ENCODE data around the gene KCNJ10.

KCNJ10 gene

GRCh38 chr1:160017592-160017991 is 52.4 kb downstream of the KCNJ10 start:
- peaks cover 0 to 4% of the 10 kb centered on the region in 2 donors for H3K4me1 ChIP-seq (ENCODE audit: control insufficient read depth in 1 of 2, insufficient read depth in 2 of 2, low read length in 2 of 2)
- H3K9me3 ChIP-seq (ENCODE audit: control insufficient read depth in 1 of 2, low read length in 2 of 2): no peaks in the 10 kb centered on the region
- H3K27me3 ChIP-seq (ENCODE audit: low read depth, low read length): no peaks in the 10 kb centered on the region
- H3K4me3 ChIP-seq (ENCODE audit: low read depth in 1 of 2, low read length in 2 of 2): no peak overlapping the region
- H3K27ac ChIP-seq (ENCODE audit: low read length): no peak overlapping the region
- no peaks in the 10 kb centered on the region for H3K36me3 ChIP-seq (ENCODE audit: control insufficient read depth in 1 of 2, insufficient read depth in 2 of 2, low read length in 2 of 2)

DNA sequence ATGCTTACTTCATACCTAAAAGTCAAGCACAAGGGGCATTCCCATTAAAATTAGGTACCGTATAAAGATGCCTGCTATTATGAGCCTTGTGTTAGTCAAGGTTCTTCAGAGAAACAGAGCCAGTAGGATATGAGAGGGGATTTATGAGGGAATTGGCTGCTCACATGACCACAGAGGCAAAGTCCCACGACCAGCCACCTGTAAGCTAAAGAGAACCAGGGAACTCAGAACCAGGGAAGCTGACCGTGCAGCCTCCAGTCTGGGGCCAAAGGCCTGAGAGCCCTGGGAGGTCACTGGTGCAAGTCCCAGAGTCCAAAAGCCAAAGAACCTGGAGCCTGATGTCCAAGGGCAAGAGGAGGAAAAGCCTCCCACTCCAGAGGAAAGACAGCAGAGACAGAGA is 58.2 kb downstream of the KCNJ10 start:
- Histone ChIP-seq H3K4me3 (ENCODE audit: low read depth in 1 of 2, low read length in 2 of 2) (no peak overlapping the region), H3K4me1 (ENCODE audit: control insufficient read depth in 1 of 2, insufficient read depth in 2 of 2, low read length in 2 of 2) (no peaks in the 10 kb centered on the region), H3K27me3 (ENCODE audit: low read depth, low read length) (peaks cover 3% of the 10 kb centered on the region), H3K27ac (ENCODE audit: low read length) (no peak overlapping the region), H3K36me3 (ENCODE audit: control insufficient read depth in 1 of 2, insufficient read depth in 2 of 2, low read length in 2 of 2) (no peaks in the 10 kb centered on the region), H3K9me3 (ENCODE audit: control insufficient read depth in 1 of 2, low read length in 2 of 2) (no peaks in the 10 kb centered on the region)

- peaks cover 3% of the 10 kb centered on the region for H3K27me3 ChIP-seq (ENCODE audit: low read depth, low read length)
- no peak overlapping the region for H3K4me3 ChIP-seq (ENCODE audit: low read depth in 1 of 2, low read length in 2 of 2)
- H3K36me3 ChIP-seq (ENCODE audit: control insufficient read depth in 1 of 2, insufficient read depth in 2 of 2, low read length in 2 of 2): no peaks in the 10 kb centered on the region
- no peaks in the 10 kb centered on the region for H3K4me1 ChIP-seq (ENCODE audit: control insufficient read depth in 1 of 2, insufficient read depth in 2 of 2, low read length in 2 of 2)
- H3K27ac ChIP-seq (ENCODE audit: low read length): no peak overlapping the region
- H3K9me3 ChIP-seq (ENCODE audit: control insufficient read depth in 1 of 2, low read length in 2 of 2): no peaks in the 10 kb centered on the region
Measured at GRCh38 chr1:160009801-160010200, 60.2 kb downstream of the KCNJ10 start.

- no peaks in the 10 kb centered on the region for H3K4me1 ChIP-seq (ENCODE audit: control insufficient read depth in 1 of 2, insufficient read depth in 2 of 2, low read length in 2 of 2)
- no peak overlapping the region for H3K27ac ChIP-seq (ENCODE audit: low read length)
- peaks cover 3% of the 10 kb centered on the region for H3K27me3 ChIP-seq (ENCODE audit: low read depth, low read length)
- no peak overlapping the region for H3K4me3 ChIP-seq (ENCODE audit: low read depth in 1 of 2, low read length in 2 of 2)
- H3K36me3 ChIP-seq (ENCODE audit: control insufficient read depth in 1 of 2, insufficient read depth in 2 of 2, low read length in 2 of 2): no peaks in the 10 kb centered on the region
- no peaks in the 10 kb centered on the region for H3K9me3 ChIP-seq (ENCODE audit: control insufficient read depth in 1 of 2, low read length in 2 of 2)
Measured at GRCh38 chr1:160009081-160009480, 60.9 kb downstream of the KCNJ10 start.

GRCh38 chr1:160007577-160008200 is 62.3 kb downstream of the KCNJ10 start:
- peaks cover 3% of the 10 kb centered on the region for H3K27me3 ChIP-seq (ENCODE audit: low read depth, low read length)
- no peaks in the 10 kb centered on the region for H3K36me3 ChIP-seq (ENCODE audit: control insufficient read depth in 1 of 2, insufficient read depth in 2 of 2, low read length in 2 of 2)
- no peaks in the 10 kb centered on the region for H3K4me1 ChIP-seq (ENCODE audit: control insufficient read depth in 1 of 2, insufficient read depth in 2 of 2, low read length in 2 of 2)
- H3K9me3 ChIP-seq (ENCODE audit: control insufficient read depth in 1 of 2, low read length in 2 of 2): no peaks in the 10 kb centered on the region
- no peak overlapping the region for H3K4me3 ChIP-seq (ENCODE audit: low read depth in 1 of 2, low read length in 2 of 2)
- H3K27ac ChIP-seq (ENCODE audit: low read length): no peak overlapping the region

GRCh38 chr1:160006312-160006940 is 63.5 kb downstream of the KCNJ10 start:
- Histone ChIP-seq H3K9me3 (ENCODE audit: control insufficient read depth in 1 of 2, low read length in 2 of 2) (no peaks in the 10 kb centered on the region), H3K36me3 (ENCODE audit: control insufficient read depth in 1 of 2, insufficient read depth in 2 of 2, low read length in 2 of 2) (no peaks in the 10 kb centered on the region), H3K4me1 (ENCODE audit: control insufficient read depth in 1 of 2, insufficient read depth in 2 of 2, low read length in 2 of 2) (no peaks in the 10 kb centered on the region), H3K27me3 (ENCODE audit: low read depth, low read length) (no peaks in the 10 kb centered on the region), H3K4me3 (ENCODE audit: low read depth in 1 of 2, low read length in 2 of 2) (no peak overlapping the region), H3K27ac (ENCODE audit: low read length) (no peak overlapping the region)

GRCh38 chr1:160005070-160005469 is 64.9 kb downstream of the KCNJ10 start:
- Histone ChIP-seq H3K27me3 (ENCODE audit: low read depth, low read length) (no peaks in the 10 kb centered on the region), H3K4me1 (ENCODE audit: control insufficient read depth in 1 of 2, insufficient read depth in 2 of 2, low read length in 2 of 2) (no peaks in the 10 kb centered on the region), H3K9me3 (ENCODE audit: control insufficient read depth in 1 of 2, low read length in 2 of 2) (no peaks in the 10 kb centered on the region), H3K27ac (ENCODE audit: low read length) (no peak overlapping the region), H3K36me3 (ENCODE audit: control insufficient read depth in 1 of 2, insufficient read depth in 2 of 2, low read length in 2 of 2) (no peaks in the 10 kb centered on the region), H3K4me3 (ENCODE audit: low read depth in 1 of 2, low read length in 2 of 2) (no peak overlapping the region)

DNA sequence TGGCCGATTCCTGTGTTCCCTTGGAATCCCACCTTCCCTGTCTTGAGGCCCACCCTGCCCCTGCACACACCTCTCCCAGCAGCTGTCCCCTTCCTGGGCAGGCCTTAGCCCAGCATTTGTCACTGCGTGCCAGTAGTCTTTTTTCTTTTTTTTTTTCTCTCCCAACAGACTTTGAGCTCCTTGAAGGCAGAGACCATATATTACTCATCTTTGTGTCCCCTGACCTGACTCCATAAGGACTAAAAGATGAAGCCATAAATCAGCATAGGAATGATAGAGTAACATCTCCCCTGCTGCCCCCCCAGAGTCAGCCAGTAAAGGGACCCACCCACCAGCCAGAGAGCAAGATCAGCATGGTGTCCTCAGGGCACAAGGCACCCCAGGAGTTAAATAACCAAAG is 65.5 kb downstream of the KCNJ10 start:
- Histone ChIP-seq H3K9me3 (ENCODE audit: control insufficient read depth in 1 of 2, low read length in 2 of 2) (no peaks in the 10 kb centered on the region), H3K27ac (ENCODE audit: low read length) (no peak overlapping the region)

DNA sequence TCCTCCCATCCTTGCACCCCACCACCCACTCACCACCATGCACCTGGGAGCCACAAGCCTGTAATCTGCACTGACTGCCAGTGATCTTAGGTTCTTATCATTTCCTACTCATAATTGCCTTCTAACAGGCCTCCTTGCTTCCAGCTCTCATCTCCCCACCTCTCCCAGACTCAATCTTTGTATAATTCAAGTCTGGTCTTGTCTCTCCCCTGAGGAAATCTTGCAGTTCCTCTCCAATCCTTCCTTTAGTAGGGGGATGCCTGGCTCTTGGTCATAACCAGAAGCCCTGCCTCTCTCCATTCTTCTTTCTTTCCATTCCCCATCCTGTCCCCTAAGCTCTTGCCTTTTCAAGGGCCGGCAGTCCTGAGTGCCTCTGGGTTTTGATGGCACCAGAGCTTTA is 66.0 kb downstream of the KCNJ10 start:
- H3K9me3 ChIP-seq (ENCODE audit: control insufficient read depth in 1 of 2, low read length in 2 of 2): no peaks in the 10 kb centered on the region

More for the DNA sequence above, 65.5 kb downstream of the KCNJ10 start:
- Histone ChIP-seq H3K27me3 (ENCODE audit: low read depth, low read length) (no peaks in the 10 kb centered on the region), H3K36me3 (ENCODE audit: control insufficient read depth in 1 of 2, insufficient read depth in 2 of 2, low read length in 2 of 2) (no peaks in the 10 kb centered on the region), H3K4me1 (ENCODE audit: control insufficient read depth in 1 of 2, insufficient read depth in 2 of 2, low read length in 2 of 2) (no peaks in the 10 kb centered on the region), H3K4me3 (ENCODE audit: low read depth in 1 of 2, low read length in 2 of 2) (no peak overlapping the region)

DNA sequence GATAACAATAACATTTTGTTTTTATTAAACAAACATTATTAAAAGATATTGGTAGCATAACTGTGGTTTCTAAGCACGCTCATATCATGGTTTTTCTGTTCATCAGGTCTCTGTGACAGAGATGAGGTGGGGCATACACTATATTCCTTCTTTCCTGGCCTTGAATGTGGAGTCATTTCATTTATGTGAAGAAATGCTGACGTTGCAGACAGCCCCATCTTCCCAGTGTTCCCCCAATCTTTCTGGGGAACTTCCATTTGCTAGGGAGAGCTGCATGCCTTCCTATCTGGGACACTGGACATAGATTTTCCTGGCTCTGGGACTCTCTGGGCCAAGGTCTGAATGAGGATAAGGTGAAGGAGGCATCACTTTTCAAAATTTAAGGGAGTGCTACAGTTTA is 68.5 kb downstream of the KCNJ10 start:
- no peaks in the 10 kb centered on the region for H3K4me1 ChIP-seq (ENCODE audit: control insufficient read depth in 1 of 2, insufficient read depth in 2 of 2, low read length in 2 of 2)
- H3K36me3 ChIP-seq (ENCODE audit: control insufficient read depth in 1 of 2, insufficient read depth in 2 of 2, low read length in 2 of 2): no peaks in the 10 kb centered on the region
- H3K27ac ChIP-seq (ENCODE audit: low read length): no peak overlapping the region
- H3K9me3 ChIP-seq (ENCODE audit: control insufficient read depth in 1 of 2, low read length in 2 of 2): no peaks in the 10 kb centered on the region
- H3K27me3 ChIP-seq (ENCODE audit: low read depth, low read length): no peaks in the 10 kb centered on the region
- H3K4me3 ChIP-seq (ENCODE audit: low read depth in 1 of 2, low read length in 2 of 2): no peak overlapping the region

More for the DNA sequence above, 66.0 kb downstream of the KCNJ10 start:
- H3K27ac ChIP-seq (ENCODE audit: low read length): no peak overlapping the region
- H3K4me3 ChIP-seq (ENCODE audit: low read depth in 1 of 2, low read length in 2 of 2): no peak overlapping the region
- no peaks in the 10 kb centered on the region for H3K36me3 ChIP-seq (ENCODE audit: control insufficient read depth in 1 of 2, insufficient read depth in 2 of 2, low read length in 2 of 2)
- H3K27me3 ChIP-seq (ENCODE audit: low read depth, low read length): no peaks in the 10 kb centered on the region
- H3K4me1 ChIP-seq (ENCODE audit: control insufficient read depth in 1 of 2, insufficient read depth in 2 of 2, low read length in 2 of 2): no peaks in the 10 kb centered on the region

DNA sequence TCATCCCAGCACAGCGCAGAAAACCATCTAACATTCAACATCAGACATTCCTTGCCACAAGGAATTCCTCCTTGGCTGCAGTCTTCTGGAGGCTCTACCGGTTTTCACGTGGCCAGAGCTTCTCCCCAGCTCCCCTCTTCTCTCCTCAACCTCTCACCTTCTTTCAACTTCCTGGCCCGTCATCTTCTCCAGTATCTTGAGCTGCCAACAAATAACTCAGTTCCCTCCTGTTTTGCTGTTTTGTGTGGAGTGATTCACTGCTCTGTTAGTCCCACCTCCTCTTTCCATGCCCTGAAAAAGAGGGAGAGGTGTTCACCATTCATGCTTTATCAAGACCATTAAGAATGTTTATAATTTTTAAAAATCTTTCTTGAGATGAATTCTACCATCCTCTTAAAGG is 70.8 kb downstream of the KCNJ10 start:
- Histone ChIP-seq H3K27ac (ENCODE audit: low read length) (no peak overlapping the region), H3K9me3 (ENCODE audit: control insufficient read depth in 1 of 2, low read length in 2 of 2) (no peaks in the 10 kb centered on the region), H3K4me3 (ENCODE audit: low read depth in 1 of 2, low read length in 2 of 2) (no peak overlapping the region), H3K27me3 (ENCODE audit: low read depth, low read length) (no peaks in the 10 kb centered on the region), H3K4me1 (ENCODE audit: control insufficient read depth in 1 of 2, insufficient read depth in 2 of 2, low read length in 2 of 2) (no peaks in the 10 kb centered on the region), H3K36me3 (ENCODE audit: control insufficient read depth in 1 of 2, insufficient read depth in 2 of 2, low read length in 2 of 2) (no peaks in the 10 kb centered on the region)

DNA sequence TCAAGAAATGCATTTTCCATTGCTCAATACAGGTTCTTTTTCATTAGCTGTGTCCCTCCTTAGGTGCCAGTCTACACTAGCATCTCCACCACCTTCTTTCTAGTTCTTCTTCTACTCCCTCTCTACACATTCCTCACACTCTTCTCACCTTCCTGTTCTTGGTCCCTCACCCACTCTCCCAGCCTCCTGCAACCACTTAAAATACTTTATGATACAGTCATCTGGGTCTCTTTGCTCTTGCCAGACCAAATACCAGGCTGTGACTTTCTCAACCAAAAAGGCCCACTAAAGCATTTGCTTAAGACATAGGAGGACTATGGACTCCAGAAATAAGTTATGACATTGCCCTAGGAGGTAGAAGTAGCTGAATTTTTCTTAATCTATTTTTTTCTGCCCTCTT is 73.3 kb downstream of the KCNJ10 start:
- Histone ChIP-seq H3K4me3 (ENCODE audit: low read depth in 1 of 2, low read length in 2 of 2) (no peak overlapping the region), H3K27ac (ENCODE audit: low read length) (no peak overlapping the region), H3K4me1 (ENCODE audit: control insufficient read depth in 1 of 2, insufficient read depth in 2 of 2, low read length in 2 of 2) (no peaks in the 10 kb centered on the region)

More for the DNA sequence above, 73.3 kb downstream of the KCNJ10 start:
- Histone ChIP-seq H3K9me3 (ENCODE audit: control insufficient read depth in 1 of 2, low read length in 2 of 2) (no peaks in the 10 kb centered on the region), H3K36me3 (ENCODE audit: control insufficient read depth in 1 of 2, insufficient read depth in 2 of 2, low read length in 2 of 2) (no peaks in the 10 kb centered on the region), H3K27me3 (ENCODE audit: low read depth, low read length) (no peaks in the 10 kb centered on the region)
